Lung (tissue), 12 donors: ENCODE results near the gene TMEM242. TPM values are rescaled to one million over a fixed set of nuclear protein-coding genes. Genes with fewer than 3 reads are reported as not detected.

Experiments
- ATAC-seq: fragments of 200-7000 bp; cut with Tn5 transposase; one replicate; pipeline ENCODE4 v1.9.1; 2020; ENCODE audit warnings: moderate number of reproducible peaks; ENCODE audit not compliant: insufficient read depth, low FRiP score
- DNase-seq, 3 donors: peaks; one replicate each; pipeline ENCODE4 v3.0.0-alpha.2; 2013 to 2017
- H3K27ac ChIP-seq, 2 donors: one replicate each; pipeline ENCODE4 v1.5.1; 2013; ENCODE audit warnings: mild to moderate bottlenecking in 2 of 2, moderate library complexity in 2 of 2, control low read depth in 1 of 2, inconsistent platforms in 1 of 2, low read depth in 1 of 2, low read length in 1 of 2
- H3K27me3 ChIP-seq, 3 donors: one replicate each; pipeline ENCODE4 v1.5.1; 2013; ENCODE audit warnings: low read length in 2 of 3; ENCODE audit not compliant: control insufficient read depth in 3 of 3, insufficient read depth in 3 of 3
- H3K36me3 ChIP-seq, 4 donors: one replicate each; pipeline ENCODE4 v1.5.1; 2013; ENCODE audit warnings: low read length in 4 of 4, mild to moderate bottlenecking in 1 of 4, moderate library complexity in 1 of 4; ENCODE audit not compliant: control insufficient read depth in 4 of 4, insufficient read depth in 4 of 4
- H3K4me1 ChIP-seq, 5 donors: one replicate each; pipeline ENCODE4 v1.5.1; 2013; ENCODE audit warnings: low read length in 5 of 5, mild to moderate bottlenecking in 2 of 5, moderate library complexity in 1 of 5; ENCODE audit not compliant: control insufficient read depth in 5 of 5, insufficient read depth in 5 of 5
- H3K4me3 ChIP-seq: one replicate; pipeline ENCODE4 v1.5.1; 2013; ENCODE audit warnings: mild to moderate bottlenecking, control low read depth, moderate library complexity
- H3K9ac ChIP-seq, 2 donors: one replicate each; pipeline ENCODE4 v1.5.1; 2013; ENCODE audit warnings: low read length in 2 of 2, control low read depth in 1 of 2; ENCODE audit not compliant: insufficient read depth in 1 of 2
- H3K9me3 ChIP-seq, 4 donors: one replicate each; pipeline ENCODE4 v1.5.1; 2013; ENCODE audit warnings: low read length in 3 of 4, mild to moderate bottlenecking in 1 of 4, moderate library complexity in 1 of 4; ENCODE audit not compliant: control insufficient read depth in 4 of 4, insufficient read depth in 3 of 4
- WGBS, 2 donors: extraction: QIAGEN DNeasy Blood & Tissue Kit; methylation state at CpG; one replicate each; pipeline ENCODE4 v1.1.7; 2013; 5-methylcytosine and 5-hydroxymethylcytosine counted together
- polyA plus RNA-seq, 2 donors: library from polyadenylated mRNA; stranded (reverse); fragments of 200-250 nt; gene quantifications; one replicate each; pipeline ENCODE4 v1.2.1, GENCODE V29; 2013
- total RNA-seq, 2 donors: library from RNA; depleted of rRNA in 1 of 2; stranded (reverse); fragments of >200 nt in 1 of 2; gene quantifications; one replicate each; pipeline ENCODE4 v1.2.1, GENCODE V29; 2014 to 2021
- TF ChIP-seq, protein P1 (sequence below): IDR thresholded peaks from 2 replicates; pipeline ENCODE4 v1.5.1; 2012; ENCODE audit warnings: mild to moderate bottlenecking; ENCODE audit errors: control extremely low read depth, extremely low read depth
- donor health status: control.
- donor health status: control.
- donor health status: Bipolar disorder and iron deficiency.
- donor health status: healthy.
- donor health status: DM: yes; HTN: yes; CAD: no.

TMEM242 gene
- total and polyA plus RNA-seq, 4 donors: 4.4 to 11.5 (median 8.3) TPM

GRCh38 chr6:157248264-157248663 lies 75.1 kb downstream of the TMEM242 start:
- TF ChIP-seq, protein P1, sequence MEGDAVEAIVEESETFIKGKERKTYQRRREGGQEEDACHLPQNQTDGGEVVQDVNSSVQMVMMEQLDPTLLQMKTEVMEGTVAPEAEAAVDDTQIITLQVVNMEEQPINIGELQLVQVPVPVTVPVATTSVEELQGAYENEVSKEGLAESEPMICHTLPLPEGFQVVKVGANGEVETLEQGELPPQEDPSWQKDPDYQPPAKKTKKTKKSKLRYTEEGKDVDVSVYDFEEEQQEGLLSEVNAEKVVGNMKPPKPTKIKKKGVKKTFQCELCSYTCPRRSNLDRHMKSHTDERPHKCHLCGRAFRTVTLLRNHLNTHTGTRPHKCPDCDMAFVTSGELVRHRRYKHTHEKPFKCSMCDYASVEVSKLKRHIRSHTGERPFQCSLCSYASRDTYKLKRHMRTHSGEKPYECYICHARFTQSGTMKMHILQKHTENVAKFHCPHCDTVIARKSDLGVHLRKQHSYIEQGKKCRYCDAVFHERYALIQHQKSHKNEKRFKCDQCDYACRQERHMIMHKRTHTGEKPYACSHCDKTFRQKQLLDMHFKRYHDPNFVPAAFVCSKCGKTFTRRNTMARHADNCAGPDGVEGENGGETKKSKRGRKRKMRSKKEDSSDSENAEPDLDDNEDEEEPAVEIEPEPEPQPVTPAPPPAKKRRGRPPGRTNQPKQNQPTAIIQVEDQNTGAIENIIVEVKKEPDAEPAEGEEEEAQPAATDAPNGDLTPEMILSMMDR: no peak
- 51 to 68% methylated on average over 1 of the region's 1 CpG for WGBS, 2 donors
- no peak for ATAC-seq

DNA sequence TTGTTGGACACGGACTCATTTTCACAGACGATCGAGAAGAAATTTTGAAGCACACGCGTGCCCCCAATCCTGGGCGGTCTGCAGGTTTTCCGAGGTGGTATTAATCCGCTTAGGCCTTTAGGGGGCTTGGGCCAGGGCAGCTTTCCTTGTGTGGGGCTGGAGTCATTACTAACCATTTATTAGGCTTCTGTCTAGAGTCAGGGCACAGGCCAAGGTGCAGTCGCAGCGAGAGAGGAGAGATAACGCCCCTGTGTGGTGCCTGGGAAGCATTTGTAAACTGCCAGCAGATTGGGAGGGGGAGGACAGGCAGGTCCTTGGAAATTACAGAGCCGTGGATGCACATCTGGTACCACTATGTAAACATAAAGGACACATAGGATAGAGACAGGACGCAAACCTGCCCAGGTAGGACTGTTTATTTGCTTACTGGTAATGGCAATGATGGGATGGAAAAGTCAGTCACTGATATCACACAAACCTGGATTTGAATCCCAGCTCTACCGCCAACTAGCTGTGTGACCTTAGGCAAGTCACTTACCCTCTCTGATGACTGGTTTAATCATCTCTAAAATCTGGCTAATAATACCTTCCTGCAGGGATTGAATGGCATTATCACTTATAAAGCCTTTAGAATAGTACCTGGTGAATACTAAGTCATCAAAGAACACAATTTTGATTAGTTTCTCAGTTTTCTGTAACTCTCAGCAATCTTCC lies 76.4 kb downstream of the TMEM242 start:
- TF ChIP-seq, protein P1: no peak
- no peaks in the 10 kb centered on the region for H3K27me3 ChIP-seq
- DNase-seq (no peak), ATAC-seq (no peak)
- H3K9ac ChIP-seq: no peak overlapping the region
- no peak overlapping the region for H3K4me3 ChIP-seq
- no peak overlapping the region for H3K27ac ChIP-seq
- H3K36me3 ChIP-seq: no peaks in the 10 kb centered on the region
- no peaks in the 10 kb centered on the region for H3K4me1 ChIP-seq
- H3K9me3 ChIP-seq: peaks cover 0 to 5% (median 2%) of the 10 kb centered on the region in 4 donors
- 93 to 94% methylated on average over 14 of the region's 14 CpGs for WGBS, 2 donors

More at GRCh38 chr6:157248264-157248663, 75.1 kb downstream of the TMEM242 start:
- H3K4me3 ChIP-seq: no peak overlapping the region
- H3K27me3 ChIP-seq: no peaks in the 10 kb centered on the region
- no peak overlapping the region for H3K9ac ChIP-seq
- DNase-seq: no peak
- H3K9me3 ChIP-seq: peaks cover 0 to 7% (median 2%) of the 10 kb centered on the region in 4 donors
- no peak overlapping the region for H3K27ac ChIP-seq
- peaks cover 0 to 3% (median 0%) of the 10 kb centered on the region in 5 donors for H3K4me1 ChIP-seq
- H3K36me3 ChIP-seq: no peaks in the 10 kb centered on the region

DNA sequence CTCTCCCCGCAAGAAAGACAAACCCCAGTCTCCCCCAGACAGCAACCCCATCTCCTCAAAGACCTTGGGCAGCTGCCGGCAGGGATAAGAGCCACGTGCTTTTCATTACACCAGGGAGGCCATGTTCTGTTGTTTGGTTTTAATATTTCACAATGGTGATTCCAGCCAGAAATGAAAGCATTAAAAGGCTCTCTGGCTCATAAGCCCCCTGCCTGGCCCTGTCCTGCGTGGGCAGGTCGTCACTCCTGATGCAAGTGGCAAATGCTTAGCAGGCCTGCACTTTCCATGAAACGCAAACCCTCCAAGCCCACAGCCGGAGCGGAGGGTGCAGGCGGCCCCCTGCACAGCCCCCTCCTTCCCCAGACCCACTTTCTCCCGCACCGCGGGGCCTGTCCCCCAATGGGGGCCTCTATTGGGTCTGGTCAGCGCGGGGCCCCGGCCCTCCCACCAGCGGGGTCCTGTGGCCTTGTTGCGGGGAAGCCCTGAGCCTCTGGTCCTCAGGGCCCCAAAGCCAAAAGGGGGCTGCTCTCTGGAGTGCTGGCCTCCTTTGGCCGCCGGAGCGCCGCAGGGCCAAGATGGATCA lies 77.2 kb downstream of the TMEM242 start:
- Histone ChIP-seq H3K9me3 (peaks cover 0 to 5% (median 2%) of the 10 kb centered on the region in 4 donors), H3K4me1 (no peaks in the 10 kb centered on the region), H3K4me3 (no peak overlapping the region), H3K36me3 (no peaks in the 10 kb centered on the region), H3K9ac (no peak overlapping the region), H3K27me3 (no peaks in the 10 kb centered on the region), H3K27ac (no peak overlapping the region)
- ATAC-seq (no peak), DNase-seq (no peak)
- TF ChIP-seq, protein P1: no peak
- 92 to 95% methylated on average over 21 of the region's 21 CpGs for WGBS, 2 donors
